Stimulated activated CD4-positive, alpha-beta T cell treated with anti-CD3 and anti-CD28 coated beads, Interleukin-12 subunit alpha, Interleukin-12 subunit beta, amount 100 ng/mL, for 4 hours (primary cell): ENCODE results near the gene CSF2RB.
"Not testable (repeated sequence)": the region's sequence is repeated elsewhere in the genome, so short reads cannot be mapped to it uniquely, and the experiment has no call there.

Experiments
- DNase-seq: peaks from one replicate; pipeline ENCODE4 v3.0.0-alpha.2; 2020

The CSF2RB gene

GRCh38 chr22:36977401-36977861, 64.0 kb downstream of the CSF2RB start:
- DNase-seq = peak; percentile 76

- DNase-seq = peak; percentile 87
Observed at GRCh38 chr22:36977947-36978660, 64.7 kb downstream of the CSF2RB start.

GRCh38 chr22:36979016-36979910, 65.8 kb downstream of the CSF2RB start:
- DNase-seq = no peak

- no peak for DNase-seq
Observed at GRCh38 chr22:36981247-36981775, 67.9 kb downstream of the CSF2RB start.

- no peak for DNase-seq
Observed at GRCh38 chr22:36982136-36982535, 68.7 kb downstream of the CSF2RB start.

GRCh38 chr22:36985211-36985889, 71.9 kb downstream of the CSF2RB start:
- no peak for DNase-seq

- DNase-seq = peak; percentile 23
Observed at GRCh38 chr22:36986242-36986821, 72.9 kb downstream of the CSF2RB start.

- DNase-seq = no peak
Observed at GRCh38 chr22:36988075-36988832, 74.8 kb downstream of the CSF2RB start.

- not testable (repeated sequence) for DNase-seq
Observed at GRCh38 chr22:36989012-36989411, 75.6 kb downstream of the CSF2RB start.
